ENCODE results near the gene TPSG1. TPM values are rescaled to one million over a fixed set of nuclear protein-coding genes. Genes with fewer than 3 reads are reported as not detected.

TPSG1 gene
- total RNA-seq, 2 experiments from 2014 or later: not detected

DNA sequence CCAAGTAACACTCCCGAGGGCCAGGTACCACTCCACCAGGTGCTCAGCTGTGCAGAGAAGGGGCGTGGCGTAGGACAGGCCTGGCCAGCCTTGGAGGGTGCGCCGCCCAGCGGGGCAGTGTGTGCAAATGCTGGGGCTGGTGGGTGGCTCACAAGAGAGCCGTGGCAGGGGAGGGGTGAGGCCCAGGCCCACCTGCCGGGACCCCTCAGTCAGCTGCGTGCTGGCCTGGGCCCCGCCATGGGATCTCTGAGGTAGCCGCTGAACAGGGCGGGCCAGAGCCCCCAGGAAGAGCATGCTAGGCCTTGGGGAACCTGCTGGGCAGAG lies 8.8 kb downstream of the TPSG1 start:
- no peaks in the 10 kb centered on the region for H3K27me3 Mint-ChIP-seq
- H3K4me3 Mint-ChIP-seq: no peak overlapping the region
- no peak overlapping the region for H3K27ac Mint-ChIP-seq
- no peaks in the 10 kb centered on the region for H3K36me3 Mint-ChIP-seq
- no peaks in the 10 kb centered on the region for H3K4me1 Mint-ChIP-seq
- no peaks in the 10 kb centered on the region for H3K9me3 Mint-ChIP-seq
- DNase-seq: no peak

DNA sequence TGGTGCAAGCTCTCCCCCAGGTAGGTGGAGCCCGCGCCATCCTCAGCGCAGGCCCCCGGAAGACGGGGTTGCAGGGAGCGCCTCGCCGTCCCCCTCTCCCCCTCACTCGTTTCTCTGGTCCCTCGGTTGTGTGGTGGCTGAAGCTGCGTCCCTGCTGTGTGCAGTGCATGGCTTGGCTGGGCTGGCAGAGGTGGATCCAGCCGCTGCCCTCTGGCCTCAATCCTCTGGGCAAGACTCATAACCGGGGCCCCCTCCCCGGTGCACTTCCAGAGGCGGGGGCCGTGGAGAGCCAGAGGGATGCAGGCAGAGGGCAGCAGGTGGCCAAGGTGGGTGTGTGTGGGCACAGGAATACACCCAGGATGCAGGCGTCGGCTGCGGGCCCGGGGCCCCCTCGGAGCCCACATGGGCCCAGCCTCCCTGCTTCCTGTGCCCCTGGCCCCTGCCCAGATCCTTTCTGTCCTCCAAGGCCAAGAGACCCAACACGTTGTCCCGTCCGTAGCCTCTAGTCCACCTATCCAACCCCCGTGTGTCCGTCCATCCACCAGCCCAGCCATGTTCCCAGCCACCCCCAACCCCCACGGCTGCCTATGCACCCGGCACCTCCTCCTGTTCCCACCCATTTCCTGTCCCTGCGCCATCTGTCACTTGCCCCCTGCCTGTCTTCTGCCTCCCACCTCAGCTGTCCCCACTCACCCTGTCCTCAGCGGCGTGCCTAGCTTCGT lies 9.3 kb downstream of the TPSG1 start:
- H3K9me3 Mint-ChIP-seq: no peaks in the 10 kb centered on the region
- DNase-seq: no peak

DNA sequence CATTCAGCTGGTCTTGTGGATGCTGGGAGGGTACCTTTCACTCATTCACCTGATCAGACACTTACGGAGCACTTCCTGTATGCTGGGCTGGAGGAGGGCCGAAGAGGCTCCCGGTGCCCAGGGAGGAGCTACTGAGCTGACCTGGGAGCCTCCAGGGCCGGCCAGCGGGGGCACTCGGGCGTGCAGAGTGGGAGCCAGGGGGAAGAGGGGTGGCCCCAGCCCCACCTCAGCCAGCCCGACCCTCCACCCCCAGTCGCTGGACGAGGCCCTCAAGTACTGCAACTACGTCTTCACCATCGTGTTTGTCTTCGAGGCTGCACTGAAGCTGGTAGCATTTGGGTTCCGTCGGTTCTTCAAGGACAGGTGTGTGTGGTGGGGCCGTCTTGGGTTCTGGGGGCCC lies 10.3 kb downstream of the TPSG1 start:
- Mint-ChIP-seq H3K4me1 (no peaks in the 10 kb centered on the region), H3K4me3 (no peak overlapping the region), H3K36me3 (no peaks in the 10 kb centered on the region), H3K9me3 (no peaks in the 10 kb centered on the region), H3K27ac (no peak overlapping the region), H3K27me3 (no peaks in the 10 kb centered on the region)
- DNase-seq: no peak

More for the DNA sequence above, 9.3 kb downstream of the TPSG1 start:
- Mint-ChIP-seq H3K27ac (no peak overlapping the region), H3K27me3 (no peaks in the 10 kb centered on the region), H3K36me3 (no peaks in the 10 kb centered on the region), H3K4me3 (no peak overlapping the region), H3K4me1 (no peaks in the 10 kb centered on the region)

DNA sequence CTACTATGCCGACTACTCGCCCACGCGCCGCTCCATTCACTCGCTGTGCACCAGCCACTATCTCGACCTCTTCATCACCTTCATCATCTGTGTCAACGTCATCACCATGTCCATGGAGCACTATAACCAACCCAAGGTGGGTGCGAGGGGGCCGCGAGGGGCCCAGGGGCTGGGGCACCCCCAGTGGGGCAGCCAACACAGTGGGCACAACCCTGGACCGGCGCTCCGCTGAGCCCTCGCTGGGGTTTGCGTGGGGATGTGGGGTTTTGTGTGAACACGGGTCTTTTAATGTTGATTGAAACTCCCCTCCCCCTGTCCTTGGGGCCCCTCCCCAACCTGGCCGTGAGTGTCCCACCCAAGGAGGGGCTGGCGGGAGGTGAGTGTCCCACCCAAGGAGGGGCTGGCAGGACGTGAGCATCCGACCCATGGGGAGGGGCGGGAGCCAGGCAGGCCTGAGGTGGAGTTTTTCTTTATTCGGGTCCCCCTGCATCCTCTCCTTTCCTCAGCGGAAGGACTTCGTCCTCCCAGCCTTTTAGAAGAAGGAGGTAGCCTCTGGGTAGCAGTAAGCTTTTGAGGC lies 11.2 kb downstream of the TPSG1 start:
- Mint-ChIP-seq H3K4me3 (no peak overlapping the region), H3K4me1 (no peaks in the 10 kb centered on the region), H3K27me3 (no peaks in the 10 kb centered on the region), H3K27ac (no peak overlapping the region), H3K36me3 (no peaks in the 10 kb centered on the region), H3K9me3 (no peaks in the 10 kb centered on the region)
- no peak for DNase-seq

DNA sequence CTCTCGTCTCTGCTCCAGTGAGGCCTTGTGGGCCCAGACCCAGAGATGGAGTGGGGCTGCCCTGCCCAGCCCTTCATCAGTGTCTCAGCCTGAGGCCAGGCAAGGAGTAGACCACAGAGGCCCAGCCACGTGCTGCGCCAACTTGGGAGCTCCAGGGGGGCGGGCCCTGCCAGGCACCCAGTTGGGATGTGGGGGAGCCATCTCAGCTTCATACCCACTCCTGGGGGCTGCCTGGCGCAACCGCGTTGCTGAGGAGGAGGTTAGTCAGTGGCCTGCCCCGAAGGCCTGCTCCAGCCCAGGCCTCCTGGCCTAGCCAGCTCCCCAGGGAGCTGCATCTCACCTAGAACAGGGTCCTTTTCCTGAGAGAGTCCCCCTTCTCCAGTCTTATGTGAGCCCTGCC lies 11.8 kb downstream of the TPSG1 start:
- Mint-ChIP-seq H3K4me1 (no peaks in the 10 kb centered on the region), H3K9me3 (no peaks in the 10 kb centered on the region), H3K4me3 (no peak overlapping the region), H3K36me3 (no peaks in the 10 kb centered on the region), H3K27me3 (no peaks in the 10 kb centered on the region), H3K27ac (no peak overlapping the region)
- DNase-seq: no peak

DNA sequence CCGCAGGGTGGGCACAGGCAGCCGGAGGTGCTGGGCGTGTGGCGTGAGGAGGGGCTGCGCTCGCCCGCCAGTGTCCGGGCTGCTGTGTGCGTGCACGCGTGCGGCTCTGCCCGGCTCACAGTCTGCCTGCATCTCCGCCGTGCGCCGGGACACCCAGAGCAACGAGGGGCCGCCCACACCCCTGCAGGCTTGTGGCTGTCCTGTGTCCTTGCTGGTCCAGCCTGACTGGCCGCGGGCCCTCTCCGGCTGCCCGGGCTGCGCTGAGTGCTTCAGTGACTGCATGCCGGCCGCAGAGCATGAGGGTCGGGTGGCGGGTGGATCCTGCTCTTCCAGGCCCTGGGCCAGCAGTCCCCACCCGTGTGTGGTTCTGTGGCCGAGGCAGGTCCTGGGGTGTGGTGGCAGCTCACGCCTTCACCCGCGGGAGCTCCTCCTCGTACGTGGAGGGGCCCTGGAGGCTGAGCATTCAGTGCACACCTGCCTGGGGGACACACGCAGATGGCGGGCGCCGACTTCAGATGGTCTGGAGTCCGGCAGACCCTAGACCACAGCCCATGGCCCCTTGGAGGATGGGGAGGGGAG lies 12.4 kb downstream of the TPSG1 start:
- H3K4me3 Mint-ChIP-seq: no peak overlapping the region
- no peaks in the 10 kb centered on the region for H3K27me3 Mint-ChIP-seq
- no peak overlapping the region for H3K27ac Mint-ChIP-seq
- H3K9me3 Mint-ChIP-seq: no peaks in the 10 kb centered on the region
- no peaks in the 10 kb centered on the region for H3K36me3 Mint-ChIP-seq
- DNase-seq: no peak
- no peaks in the 10 kb centered on the region for H3K4me1 Mint-ChIP-seq

- no peak overlapping the region for H3K4me3 Mint-ChIP-seq
- no peak for DNase-seq
- H3K9me3 Mint-ChIP-seq: no peaks in the 10 kb centered on the region
- H3K4me1 Mint-ChIP-seq: no peaks in the 10 kb centered on the region
- H3K27ac Mint-ChIP-seq: no peak overlapping the region
- no peaks in the 10 kb centered on the region for H3K27me3 Mint-ChIP-seq
- H3K36me3 Mint-ChIP-seq: no peaks in the 10 kb centered on the region
These were observed 13.4 kb downstream of the TPSG1 start for GRCh38 chr16:1211451-1212268.

GRCh38 chr16:1210461-1210860 lies 14.6 kb downstream of the TPSG1 start:
- H3K27ac Mint-ChIP-seq: no peak overlapping the region
- no peaks in the 10 kb centered on the region for H3K36me3 Mint-ChIP-seq
- H3K4me3 Mint-ChIP-seq: no peak overlapping the region

DNA sequence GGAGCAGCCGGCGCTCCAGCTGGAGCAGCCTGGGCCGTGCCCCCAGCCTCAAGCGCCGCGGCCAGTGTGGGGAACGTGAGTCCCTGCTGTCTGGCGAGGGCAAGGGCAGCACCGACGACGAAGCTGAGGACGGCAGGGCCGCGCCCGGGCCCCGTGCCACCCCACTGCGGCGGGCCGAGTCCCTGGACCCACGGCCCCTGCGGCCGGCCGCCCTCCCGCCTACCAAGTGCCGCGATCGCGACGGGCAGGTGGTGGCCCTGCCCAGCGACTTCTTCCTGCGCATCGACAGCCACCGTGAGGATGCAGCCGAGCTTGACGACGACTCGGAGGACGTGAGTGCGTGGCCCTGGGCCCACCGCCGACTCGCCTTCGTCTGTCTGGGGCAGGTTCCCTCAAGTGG lies 16.0 kb downstream of the TPSG1 start:
- Mint-ChIP-seq H3K36me3 (no peaks in the 10 kb centered on the region), H3K9me3 (no peaks in the 10 kb centered on the region), H3K27ac (no peak overlapping the region), H3K27me3 (no peaks in the 10 kb centered on the region), H3K4me1 (no peaks in the 10 kb centered on the region), H3K4me3 (no peak overlapping the region)
- DNase-seq: no peak

More at GRCh38 chr16:1210461-1210860, 14.6 kb downstream of the TPSG1 start:
- DNase-seq: no peak
- Mint-ChIP-seq H3K27me3 (no peaks in the 10 kb centered on the region), H3K9me3 (no peaks in the 10 kb centered on the region), H3K4me1 (no peaks in the 10 kb centered on the region)

DNA sequence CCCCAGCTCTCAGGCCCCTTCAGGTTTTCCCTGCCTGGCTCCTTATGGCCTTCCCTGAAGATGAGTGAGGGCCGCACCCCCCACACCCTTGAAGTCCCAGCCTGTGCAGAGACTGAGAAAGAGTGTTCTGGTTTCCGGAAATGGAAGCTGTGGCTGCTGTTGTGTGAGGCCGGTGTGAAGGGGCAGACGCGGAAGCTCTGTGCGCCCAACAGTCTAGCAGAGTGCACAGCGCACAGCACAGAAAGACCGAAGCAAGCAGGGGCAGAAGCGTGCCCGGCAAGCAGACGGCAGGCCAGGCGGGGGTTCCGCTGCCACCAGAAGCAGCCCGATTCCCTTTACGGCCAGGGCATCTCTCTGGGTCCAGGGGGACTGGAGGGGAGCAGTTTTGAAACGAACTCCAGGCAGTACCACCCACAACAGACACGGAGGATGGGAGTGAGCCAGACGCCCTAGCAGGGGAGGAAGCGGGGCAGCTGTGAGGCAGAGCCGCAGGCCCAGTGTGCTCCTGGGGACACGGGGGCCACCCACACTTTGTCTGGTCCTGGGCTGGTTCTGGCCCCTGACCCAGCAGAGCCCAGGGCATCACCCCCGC lies 16.7 kb downstream of the TPSG1 start:
- no peak overlapping the region for H3K4me3 Mint-ChIP-seq
- H3K9me3 Mint-ChIP-seq: no peaks in the 10 kb centered on the region
- no peak for DNase-seq
- no peaks in the 10 kb centered on the region for H3K4me1 Mint-ChIP-seq
- no peaks in the 10 kb centered on the region for H3K36me3 Mint-ChIP-seq
- no peaks in the 10 kb centered on the region for H3K27me3 Mint-ChIP-seq
- peak overlapping the region; percentile 58 for H3K27ac Mint-ChIP-seq

DNA sequence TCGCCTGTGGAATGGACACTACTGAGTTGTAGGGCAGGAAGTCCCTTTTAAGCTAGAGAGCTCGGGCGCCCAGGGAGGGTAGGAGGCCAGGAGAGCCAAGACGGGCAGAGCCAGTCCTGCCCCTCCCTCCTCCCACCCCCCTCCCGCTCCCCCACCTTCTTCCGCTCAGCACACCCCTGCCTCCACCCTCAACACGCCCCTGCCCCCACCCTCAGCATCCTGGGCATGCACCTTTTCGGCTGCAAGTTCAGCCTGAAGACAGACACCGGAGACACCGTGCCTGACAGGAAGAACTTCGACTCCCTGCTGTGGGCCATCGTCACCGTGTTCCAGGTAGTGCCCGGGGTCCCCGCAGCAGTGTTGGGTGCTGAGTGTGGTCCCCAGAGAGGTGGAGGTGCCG lies 18.3 kb downstream of the TPSG1 start:
- no peak overlapping the region for H3K27ac Mint-ChIP-seq
- DNase-seq: no peak
- H3K4me3 Mint-ChIP-seq: no peak overlapping the region
- no peaks in the 10 kb centered on the region for H3K9me3 Mint-ChIP-seq
- no peaks in the 10 kb centered on the region for H3K4me1 Mint-ChIP-seq
- H3K27me3 Mint-ChIP-seq: no peaks in the 10 kb centered on the region
- no peaks in the 10 kb centered on the region for H3K36me3 Mint-ChIP-seq

GRCh38 chr16:1206326-1206725 lies 18.7 kb downstream of the TPSG1 start:
- Mint-ChIP-seq H3K27me3 (no peaks in the 10 kb centered on the region), H3K4me3 (no peak overlapping the region), H3K4me1 (no peaks in the 10 kb centered on the region), H3K27ac (no peak overlapping the region), H3K9me3 (no peaks in the 10 kb centered on the region), H3K36me3 (no peaks in the 10 kb centered on the region)
- DNase-seq: no peak

- no peak overlapping the region for H3K4me3 Mint-ChIP-seq
- no peaks in the 10 kb centered on the region for H3K4me1 Mint-ChIP-seq
- H3K27ac Mint-ChIP-seq: no peak overlapping the region
These were observed 20.1 kb downstream of the TPSG1 start for GRCh38 chr16:1204933-1205332.

GRCh38 chr16:1202274-1202673 lies 22.8 kb downstream of the TPSG1 start:
- Mint-ChIP-seq H3K27me3 (no peaks in the 10 kb centered on the region), H3K9me3 (no peaks in the 10 kb centered on the region), H3K36me3 (no peaks in the 10 kb centered on the region), H3K4me1 (no peaks in the 10 kb centered on the region), H3K4me3 (no peak overlapping the region), H3K27ac (no peak overlapping the region)
- no peak for DNase-seq

More at GRCh38 chr16:1204933-1205332, 20.1 kb downstream of the TPSG1 start:
- H3K27me3 Mint-ChIP-seq: no peaks in the 10 kb centered on the region
- no peaks in the 10 kb centered on the region for H3K36me3 Mint-ChIP-seq
- no peaks in the 10 kb centered on the region for H3K9me3 Mint-ChIP-seq
- no peak for DNase-seq

- H3K27me3 Mint-ChIP-seq: no peaks in the 10 kb centered on the region
- no peaks in the 10 kb centered on the region for H3K36me3 Mint-ChIP-seq
- no peak overlapping the region for H3K4me3 Mint-ChIP-seq
These were observed 23.6 kb downstream of the TPSG1 start for GRCh38 chr16:1201444-1201843.

More at GRCh38 chr16:1201444-1201843, 23.6 kb downstream of the TPSG1 start:
- Mint-ChIP-seq H3K27ac (no peak overlapping the region), H3K9me3 (no peaks in the 10 kb centered on the region), H3K4me1 (no peaks in the 10 kb centered on the region)
- DNase-seq: no peak

Data from activated naive CD8-positive, alpha-beta T cell treated with anti-CD3 and anti-CD28 coated beads for 36 hours (primary cell).